Activated naive CD4-positive, alpha-beta T cell treated with anti-CD3 and anti-CD28 coated beads for 36 hours (primary cell): Measurements from ENCODE around the gene EML6. TPM values are rescaled to one million over a fixed set of nuclear protein-coding genes. Genes with fewer than 3 reads are reported as not detected.

Experiments
- CTCF ChIA-PET: fragments of 350-600 bp; sonication (Branson Sonifier 250); formaldehyde crosslinking; loops from one replicate; lab custom pipeline; 2021; ENCODE audit warnings: antibody characterized with exemption; lab: Charles Lee
- DNase-seq: peaks from one replicate; pipeline ENCODE4 v3.0.0-alpha.2; 2020
- H3K27ac Mint-ChIP-seq: one replicate; pipeline ENCODE4 v1.8.0; 2021; ENCODE audit warnings: mild to moderate bottlenecking, mixed read lengths
- H3K27me3 Mint-ChIP-seq: one replicate; pipeline ENCODE4 v1.8.0; 2021; ENCODE audit warnings: low read depth, mixed read lengths
- H3K36me3 Mint-ChIP-seq: one replicate; pipeline ENCODE4 v1.8.0; 2021; ENCODE audit warnings: low read depth, mixed read lengths
- H3K4me1 Mint-ChIP-seq: one replicate; pipeline ENCODE4 v1.8.0; 2021; ENCODE audit warnings: low read depth, mixed read lengths
- H3K4me3 Mint-ChIP-seq: one replicate; pipeline ENCODE4 v1.8.0; 2021; ENCODE audit warnings: mild to moderate bottlenecking, moderate library complexity, mixed read lengths
- H3K9me3 Mint-ChIP-seq: one replicate; pipeline ENCODE4 v1.8.0; 2021; ENCODE audit warnings: mixed read lengths
- intact Hi-C: fragments of 100-400 bp; cut with micrococcal nuclease; formaldehyde crosslinking; loops from one replicate; pipeline ENCODE4 v1.15.1; 2023
- total RNA-seq, 2 experiments: library from RNA; stranded (reverse); gene quantifications; one replicate each; pipeline ENCODE4 v1.2.3, GENCODE V29; 2021

The EML6 gene
- total RNA-seq, 2 experiments from 2014 or later = 0.38 to 0.49 TPM

GRCh38 chr2:54783349-54783748 is 59.9 kb downstream of the EML6 start:
- Mint-ChIP-seq H3K9me3 (no peaks in the 10 kb centered on the region), H3K36me3 (no peaks in the 10 kb centered on the region), H3K4me1 (no peaks in the 10 kb centered on the region), H3K27me3 (no peaks in the 10 kb centered on the region), H3K4me3 (no peak overlapping the region), H3K27ac (no peak overlapping the region)
- intact Hi-C loops = no loop called here
- no peak for DNase-seq
- CTCF ChIA-PET = no interaction called here

GRCh38 chr2:54787270-54787669 is 63.8 kb downstream of the EML6 start:
- intact Hi-C loops = no loop called here
- Mint-ChIP-seq H3K4me1 (no peaks in the 10 kb centered on the region), H3K27me3 (no peaks in the 10 kb centered on the region), H3K27ac (no peak overlapping the region), H3K4me3 (no peak overlapping the region), H3K36me3 (no peaks in the 10 kb centered on the region), H3K9me3 (no peaks in the 10 kb centered on the region)
- CTCF ChIA-PET = no interaction called here
- DNase-seq = no peak

GRCh38 chr2:54787755-54788366 is 64.4 kb downstream of the EML6 start:
- intact Hi-C loops = no loop called here
- no peaks in the 10 kb centered on the region for H3K4me1 Mint-ChIP-seq

GRCh38 chr2:54789878-54790277 is 66.4 kb downstream of the EML6 start:
- intact Hi-C loops = no loop called here
- H3K4me1 Mint-ChIP-seq = no peaks in the 10 kb centered on the region
- no peaks in the 10 kb centered on the region for H3K36me3 Mint-ChIP-seq
- no peak overlapping the region for H3K4me3 Mint-ChIP-seq
- H3K9me3 Mint-ChIP-seq = no peaks in the 10 kb centered on the region
- DNase-seq = no peak
- CTCF ChIA-PET = no interaction called here
- peaks cover 3% of the 10 kb centered on the region for H3K27me3 Mint-ChIP-seq
- H3K27ac Mint-ChIP-seq = no peak overlapping the region

More at GRCh38 chr2:54787755-54788366, 64.4 kb downstream of the EML6 start:
- no peaks in the 10 kb centered on the region for H3K36me3 Mint-ChIP-seq
- H3K27ac Mint-ChIP-seq = no peak overlapping the region
- H3K4me3 Mint-ChIP-seq = no peak overlapping the region
- DNase-seq = no peak
- H3K9me3 Mint-ChIP-seq = no peaks in the 10 kb centered on the region
- CTCF ChIA-PET = no interaction called here
- no peaks in the 10 kb centered on the region for H3K27me3 Mint-ChIP-seq

- H3K9me3 Mint-ChIP-seq = no peaks in the 10 kb centered on the region
- intact Hi-C loops = no loop called here
- DNase-seq = no peak
- no peak overlapping the region for H3K4me3 Mint-ChIP-seq
- H3K36me3 Mint-ChIP-seq = no peaks in the 10 kb centered on the region
- CTCF ChIA-PET = no interaction called here
- no peaks in the 10 kb centered on the region for H3K4me1 Mint-ChIP-seq
- H3K27me3 Mint-ChIP-seq = peaks cover 3% of the 10 kb centered on the region
- H3K27ac Mint-ChIP-seq = no peak overlapping the region
Observed at GRCh38 chr2:54791831-54792230, 68.4 kb downstream of the EML6 start.

- CTCF ChIA-PET = no interaction called here
- no peaks in the 10 kb centered on the region for H3K9me3 Mint-ChIP-seq
- peaks cover 3% of the 10 kb centered on the region for H3K27me3 Mint-ChIP-seq
- no peak overlapping the region for H3K4me3 Mint-ChIP-seq
- no peaks in the 10 kb centered on the region for H3K4me1 Mint-ChIP-seq
- intact Hi-C loops = no loop called here
- DNase-seq = no peak
- no peaks in the 10 kb centered on the region for H3K36me3 Mint-ChIP-seq
- no peak overlapping the region for H3K27ac Mint-ChIP-seq
Observed at GRCh38 chr2:54797307-54797706, 73.8 kb downstream of the EML6 start.

GRCh38 chr2:54801352-54801751 is 77.9 kb downstream of the EML6 start:
- Mint-ChIP-seq H3K4me1 (no peaks in the 10 kb centered on the region), H3K27ac (no peak overlapping the region), H3K4me3 (no peak overlapping the region), H3K9me3 (peaks cover 2% of the 10 kb centered on the region), H3K36me3 (no peaks in the 10 kb centered on the region), H3K27me3 (no peaks in the 10 kb centered on the region)
- CTCF ChIA-PET = no interaction called here
- intact Hi-C loops = no loop called here
- DNase-seq = no peak

- H3K9me3 Mint-ChIP-seq = peaks cover 2% of the 10 kb centered on the region
- intact Hi-C loops = no loop called here
- H3K36me3 Mint-ChIP-seq = no peaks in the 10 kb centered on the region
- DNase-seq = no peak
- no peak overlapping the region for H3K27ac Mint-ChIP-seq
- no peak overlapping the region for H3K4me3 Mint-ChIP-seq
- CTCF ChIA-PET = interaction anchor here (0.6 to 1.0 kb wide), 2 partner anchors 35 to 237 kb away, joined by 3 to 4 read pairs; no protein-coding TSS in a partner anchor
- H3K4me1 Mint-ChIP-seq = no peaks in the 10 kb centered on the region
- H3K27me3 Mint-ChIP-seq = peaks cover under 1% of the 10 kb centered on the region
Observed at GRCh38 chr2:54803783-54804751, 80.6 kb downstream of the EML6 start.

- CTCF ChIA-PET = no interaction called here
- Mint-ChIP-seq H3K36me3 (no peaks in the 10 kb centered on the region), H3K27ac (no peak overlapping the region), H3K27me3 (peaks cover 5% of the 10 kb centered on the region), H3K9me3 (peaks cover 2% of the 10 kb centered on the region), H3K4me3 (no peak overlapping the region), H3K4me1 (no peaks in the 10 kb centered on the region)
- intact Hi-C loops = no loop called here
- DNase-seq = no peak
Observed at GRCh38 chr2:54805255-54805654, 81.8 kb downstream of the EML6 start.

- no peaks in the 10 kb centered on the region for H3K4me1 Mint-ChIP-seq
- DNase-seq = no peak
- no peaks in the 10 kb centered on the region for H3K36me3 Mint-ChIP-seq
- CTCF ChIA-PET = interaction anchor here (0.8 kb wide), 2 partner anchors 18 to 142 kb away, joined by 3 to 6 read pairs; no protein-coding TSS in a partner anchor
- no peak overlapping the region for H3K4me3 Mint-ChIP-seq
- no peak overlapping the region for H3K27ac Mint-ChIP-seq
- H3K27me3 Mint-ChIP-seq = peaks cover 10% of the 10 kb centered on the region
- H3K9me3 Mint-ChIP-seq = peaks cover 2% of the 10 kb centered on the region
- intact Hi-C loops = no loop called here
Observed at GRCh38 chr2:54806975-54807374, 83.5 kb downstream of the EML6 start.

- intact Hi-C loops = no loop called here
- no peaks in the 10 kb centered on the region for H3K4me1 Mint-ChIP-seq
- DNase-seq = no peak
- no peak overlapping the region for H3K4me3 Mint-ChIP-seq
- CTCF ChIA-PET = no interaction called here
- no peak overlapping the region for H3K27ac Mint-ChIP-seq
- peaks cover 10% of the 10 kb centered on the region for H3K27me3 Mint-ChIP-seq
- peaks cover 2% of the 10 kb centered on the region for H3K9me3 Mint-ChIP-seq
- H3K36me3 Mint-ChIP-seq = no peaks in the 10 kb centered on the region
Observed at GRCh38 chr2:54808661-54809060, 85.2 kb downstream of the EML6 start.

- H3K4me1 Mint-ChIP-seq = no peaks in the 10 kb centered on the region
- H3K4me3 Mint-ChIP-seq = no peak overlapping the region
- CTCF ChIA-PET = interaction anchor here (0.6 kb wide), 1 partner anchor 64 kb away, joined by 4 read pairs; no protein-coding TSS in a partner anchor
- intact Hi-C loops = no loop called here
- DNase-seq = no peak
- H3K27ac Mint-ChIP-seq = no peak overlapping the region
- H3K27me3 Mint-ChIP-seq = peaks cover 13% of the 10 kb centered on the region
- H3K9me3 Mint-ChIP-seq = peaks cover 2% of the 10 kb centered on the region
- H3K36me3 Mint-ChIP-seq = no peaks in the 10 kb centered on the region
Observed at GRCh38 chr2:54809819-54810218, 86.4 kb downstream of the EML6 start.
